Large intestine (tissue), 3 donors: ENCODE results near the gene S1PR3. TPM values are rescaled to one million over a fixed set of nuclear protein-coding genes. Genes with fewer than 3 reads are reported as not detected.

Experiments used
- DNase-seq, 2 donors: peaks; one replicate each; pipeline versions ENCODE4 v3.0.0 to v3.0.0-alpha.2; 2013
- H3K27ac ChIP-seq: one replicate; pipeline ENCODE4 v1.5.1; 2013; ENCODE audit warnings: low read length
- H3K27me3 ChIP-seq: 2 replicates; pipeline ENCODE4 v1.6.1; 2013; ENCODE audit warnings: low read length; ENCODE audit not compliant: control insufficient read depth, insufficient read depth
- H3K36me3 ChIP-seq: 2 replicates; pipeline ENCODE4 v1.6.1; 2013; ENCODE audit warnings: low read length; ENCODE audit not compliant: control insufficient read depth, insufficient read depth
- H3K4me1 ChIP-seq: one replicate; pipeline ENCODE4 v1.6.1; 2013; ENCODE audit warnings: low read length; ENCODE audit not compliant: control insufficient read depth, insufficient read depth
- H3K4me3 ChIP-seq: one replicate; pipeline ENCODE4 v1.5.1; 2013; ENCODE audit warnings: low read length
- H3K9me3 ChIP-seq: one replicate; pipeline ENCODE4 v1.6.1; 2013; ENCODE audit warnings: mild to moderate bottlenecking, low read depth, low read length, moderate library complexity; ENCODE audit not compliant: control insufficient read depth
- WGBS: methylation state at CpG from one replicate; pipeline ENCODE4 v1.1.5; 2013; ENCODE audit warnings: low lambda C conversion rate; ENCODE audit not compliant: insufficient coverage; 5-methylcytosine and 5-hydroxymethylcytosine counted together
- polyA plus RNA-seq: library from polyadenylated mRNA; unstranded; fragments of 120-200 nt; gene quantifications from one replicate; pipeline ENCODE4 v1.2.1, GENCODE V29; 2013

The S1PR3 gene
- polyA plus RNA-seq, 1 donor: 10.4 TPM

- peaks cover 30% of the 10 kb centered on the region for H3K27me3 ChIP-seq
- no peak for DNase-seq
- WGBS: no CpG with 5 or more reads among the region's 4 CpGs
- no peaks in the 10 kb centered on the region for H3K36me3 ChIP-seq
- no peak overlapping the region for H3K27ac ChIP-seq
- H3K4me3 ChIP-seq: peak overlapping the region; percentile 52
- H3K9me3 ChIP-seq: no peaks in the 10 kb centered on the region
- peaks cover 5% of the 10 kb centered on the region for H3K4me1 ChIP-seq
Measured at GRCh38 chr9:88992556-88992955, 1.3 kb downstream of the S1PR3 start.

- Histone ChIP-seq H3K27ac (no peak overlapping the region), H3K36me3 (no peaks in the 10 kb centered on the region), H3K4me1 (peaks cover 5% of the 10 kb centered on the region), H3K9me3 (no peaks in the 10 kb centered on the region), H3K27me3 (peaks cover 30% of the 10 kb centered on the region), H3K4me3 (no peak overlapping the region)
- WGBS: no CpG with 5 or more reads among the region's 2 CpGs
- DNase-seq: peak in 1 of 2 donors; percentile 56
Measured at GRCh38 chr9:88993327-88993726, 2.1 kb downstream of the S1PR3 start.

GRCh38 chr9:88993871-88994460, 2.7 kb downstream of the S1PR3 start:
- Histone ChIP-seq H3K27ac (no peak overlapping the region), H3K27me3 (peaks cover 30% of the 10 kb centered on the region), H3K36me3 (no peaks in the 10 kb centered on the region), H3K4me1 (peaks cover 5% of the 10 kb centered on the region), H3K9me3 (no peaks in the 10 kb centered on the region), H3K4me3 (no peak overlapping the region)
- no peak for DNase-seq
- WGBS: no CpG with 5 or more reads among the region's 14 CpGs

- Histone ChIP-seq H3K27me3 (peaks cover 26% of the 10 kb centered on the region), H3K4me1 (peaks cover 5% of the 10 kb centered on the region), H3K9me3 (no peaks in the 10 kb centered on the region), H3K4me3 (no peak overlapping the region), H3K36me3 (no peaks in the 10 kb centered on the region), H3K27ac (no peak overlapping the region)
- no CpG with 5 or more reads among the region's 9 CpGs for WGBS
- no peak for DNase-seq
Measured at GRCh38 chr9:88994469-88995199, 3.4 kb downstream of the S1PR3 start.

GRCh38 chr9:88995200-88995577, 3.9 kb downstream of the S1PR3 start:
- Histone ChIP-seq H3K27ac (no peak overlapping the region), H3K4me1 (peaks cover 5% of the 10 kb centered on the region), H3K4me3 (no peak overlapping the region), H3K36me3 (no peaks in the 10 kb centered on the region), H3K27me3 (peaks cover 22% of the 10 kb centered on the region), H3K9me3 (no peaks in the 10 kb centered on the region)
- no peak for DNase-seq
- WGBS: 80% methylated on average over 3 of the region's 6 CpGs

- no peak overlapping the region for H3K4me3 ChIP-seq
- no peak for DNase-seq
- H3K27ac ChIP-seq: no peak overlapping the region
- WGBS: no CpG with 5 or more reads among the region's 6 CpGs
- H3K4me1 ChIP-seq: peaks cover 5% of the 10 kb centered on the region
- peaks cover 17% of the 10 kb centered on the region for H3K27me3 ChIP-seq
- H3K9me3 ChIP-seq: no peaks in the 10 kb centered on the region
- no peaks in the 10 kb centered on the region for H3K36me3 ChIP-seq
Measured at GRCh38 chr9:88995627-88996026, 4.4 kb downstream of the S1PR3 start.

GRCh38 chr9:88996046-88996920, 5.0 kb downstream of the S1PR3 start:
- Histone ChIP-seq H3K36me3 (no peaks in the 10 kb centered on the region), H3K4me3 (no peak overlapping the region), H3K9me3 (no peaks in the 10 kb centered on the region), H3K27me3 (peaks cover 13% of the 10 kb centered on the region), H3K4me1 (peaks cover 8% of the 10 kb centered on the region), H3K27ac (no peak overlapping the region)
- no peak for DNase-seq
- no CpG with 5 or more reads among the region's 14 CpGs for WGBS

GRCh38 chr9:88996921-88997235, 5.6 kb downstream of the S1PR3 start:
- Histone ChIP-seq H3K36me3 (no peaks in the 10 kb centered on the region), H3K9me3 (no peaks in the 10 kb centered on the region), H3K27me3 (peaks cover 9% of the 10 kb centered on the region), H3K27ac (no peak overlapping the region), H3K4me1 (peaks cover 5% of the 10 kb centered on the region), H3K4me3 (no peak overlapping the region)
- no CpG with 5 or more reads among the region's 4 CpGs for WGBS
- DNase-seq: no peak

GRCh38 chr9:88997646-88998045, 6.4 kb downstream of the S1PR3 start:
- Histone ChIP-seq H3K36me3 (peaks cover 6% of the 10 kb centered on the region), H3K27ac (no peak overlapping the region), H3K27me3 (peaks cover 2% of the 10 kb centered on the region), H3K4me1 (peaks cover 3% of the 10 kb centered on the region), H3K9me3 (no peaks in the 10 kb centered on the region), H3K4me3 (no peak overlapping the region)
- DNase-seq: no peak
- no CpG with 5 or more reads among the region's 8 CpGs for WGBS

GRCh38 chr9:88998503-88998902, 7.2 kb downstream of the S1PR3 start:
- H3K4me3 ChIP-seq: no peak overlapping the region
- H3K36me3 ChIP-seq: peaks cover 9% of the 10 kb centered on the region
- no peaks in the 10 kb centered on the region for H3K27me3 ChIP-seq
- H3K4me1 ChIP-seq: peaks cover 3% of the 10 kb centered on the region
- WGBS: 33% methylated on average over 1 of the region's 2 CpGs
- H3K27ac ChIP-seq: no peak overlapping the region
- H3K9me3 ChIP-seq: no peaks in the 10 kb centered on the region
- no peak for DNase-seq
